GM13977 (cell line): ENCODE data around the gene ST6GALNAC3.

Source experiments
- DNase-seq: peaks from one replicate; pipeline ENCODE4 v3.0.0; 2012; ENCODE audit warnings: low spot score
- CTCF ChIP-seq: IDR thresholded peaks from 2 replicates; pipeline ENCODE4 v1.5.1; 2012; ENCODE audit warnings: mild to moderate bottlenecking, control low read depth; ENCODE audit not compliant: insufficient read depth; ENCODE audit errors: extremely low read depth, missing control alignments
- in situ Hi-C: fragments of 300-500 bp; cut with MboI; formaldehyde crosslinking; loops from one replicate; pipeline ENCODE4 v1.12.0; 2022; ENCODE audit warnings: low sequenced_read_pairs, low pct_unique_long_range_greater_than_20kb, mixed read lengths, inconsistent platforms; ENCODE audit not compliant: unreplicated experiment

Gene ST6GALNAC3

GRCh38 chr1:76135835-76136234, 61.3 kb downstream of the ST6GALNAC3 start:
- DNase-seq: no peak
- no peak for TF ChIP-seq CTCF
- in situ Hi-C loops: no loop called here

- DNase-seq: no peak
- in situ Hi-C loops: no loop called here
- no peak for TF ChIP-seq CTCF
Observed at GRCh38 chr1:76136894-76137293, 62.3 kb downstream of the ST6GALNAC3 start.

- DNase-seq: no peak
- TF ChIP-seq CTCF: no peak
- in situ Hi-C loops: no loop called here
Observed at GRCh38 chr1:76137746-76138145, 63.2 kb downstream of the ST6GALNAC3 start.

GRCh38 chr1:76138217-76138616, 63.7 kb downstream of the ST6GALNAC3 start:
- in situ Hi-C loops: no loop called here
- no peak for TF ChIP-seq CTCF
- DNase-seq: no peak

GRCh38 chr1:76140227-76140626, 65.7 kb downstream of the ST6GALNAC3 start:
- DNase-seq: no peak
- in situ Hi-C loops: no loop called here
- TF ChIP-seq CTCF: no peak

GRCh38 chr1:76141929-76142328, 67.4 kb downstream of the ST6GALNAC3 start:
- no peak for DNase-seq
- no peak for TF ChIP-seq CTCF
- in situ Hi-C loops: no loop called here
